Sigmoid colon (tissue), 7 donors: ENCODE data around the gene TLR10. TPM values are rescaled to one million over a fixed set of nuclear protein-coding genes. Genes with fewer than 3 reads are reported as not detected.
"Not testable (repeated sequence)": the region's sequence is repeated elsewhere in the genome, so short reads cannot be mapped to it uniquely, and the experiment has no call there.

Source experiments
- DNase-seq: peaks from one replicate; pipeline ENCODE4 v3.0.0-alpha.2; 2019
- H3K27ac ChIP-seq, 4 donors: fragments of 200-600 bp; sonication (generic); one replicate each; pipeline ENCODE4 v1.5.1; 2016 to 2019; ENCODE audit warnings: mild to moderate bottlenecking in 1 of 4
- H3K27me3 ChIP-seq, 3 donors: fragments of 200-600 bp; sonication (generic); one replicate each; pipeline ENCODE4 v1.5.1; 2019; ENCODE audit warnings: mild to moderate bottlenecking in 1 of 3
- H3K36me3 ChIP-seq, 4 donors: fragments of 200-600 bp; sonication (generic); one replicate each; pipeline ENCODE4 v1.5.1; 2016 to 2019
- H3K4me1 ChIP-seq, 4 donors: fragments of 200-600 bp; sonication (generic); one replicate each; pipeline ENCODE4 v1.5.1; 2017 to 2019
- H3K4me3 ChIP-seq, 4 donors: fragments of 200-600 bp; sonication (generic); one replicate each; pipeline ENCODE4 v1.5.1; 2017 to 2019; ENCODE audit warnings: mild to moderate bottlenecking in 2 of 4, moderate library complexity in 1 of 4
- H3K9me3 ChIP-seq, 4 donors: fragments of 200-600 bp in 3 of 4; sonication (generic) in 3 of 4; one replicate each; pipeline versions ENCODE4 v1.5.1 to v1.6.1; 2013 to 2019
- EP300 ChIP-seq, 4 donors: sonication (generic); formaldehyde crosslinking; IDR thresholded peaks; one replicate each; pipeline ENCODE4 v1.6.1; 2017; ENCODE audit warnings: antibody characterized with exemption in 4 of 4
- POLR2A ChIP-seq, 2 donors: fragments of 450-650 bp; IDR thresholded peaks; one replicate each; pipeline ENCODE4 v1.6.1; 2016; ENCODE audit warnings: antibody characterized with exemption in 2 of 2, mild to moderate bottlenecking in 2 of 2, moderate library complexity in 2 of 2
- POLR2AphosphoS5 ChIP-seq, 4 donors: sonication (generic); formaldehyde crosslinking; IDR thresholded peaks; one replicate each; pipeline ENCODE4 v1.6.1; 2017; ENCODE audit warnings: antibody characterized with exemption in 4 of 4
- WGBS, 2 donors: extraction: QIAGEN DNeasy Blood & Tissue Kit; methylation state at CpG; one replicate each; pipeline ENCODE4 v1.1.7; 2013; 5-methylcytosine and 5-hydroxymethylcytosine counted together
- intact Hi-C: fragments of 100-400 bp; cut with DNase I; formaldehyde crosslinking; loops from one replicate; pipeline ENCODE4 v1.15.1; 2023
- polyA plus RNA-seq, 3 donors: library from polyadenylated mRNA; stranded (reverse); fragments of 200-250 nt; gene quantifications; one replicate each; pipeline ENCODE4 v1.2.3, GENCODE V29; 2013
- total RNA-seq, 4 donors: library from RNA; depleted of rRNA; stranded (reverse); fragments of >200 nt; gene quantifications; one replicate each; pipeline ENCODE4 v1.1.0, GENCODE V29; 2016
- TF ChIP-seq, protein P1 (sequence below), 4 experiments: fragments of 450-650 bp in 3 of 4; fragments of 200-600 bp in 1 of 4; IDR thresholded peaks; one replicate each; pipeline ENCODE4 v1.5.1; 2016 to 2019; ENCODE audit warnings: antibody characterized with exemption in 4 of 4, mild to moderate bottlenecking in 3 of 4, moderate library complexity in 2 of 4
- donor health status: healthy with polysubstance abuse.
- donor health status: Bipolar disorder and iron deficiency.
- donor health status: healthy.

TLR10 gene
- total and polyA plus RNA-seq, 7 donors = under 0.01 to 6.8 (median 0.16) TPM; not detected in 2

DNA sequence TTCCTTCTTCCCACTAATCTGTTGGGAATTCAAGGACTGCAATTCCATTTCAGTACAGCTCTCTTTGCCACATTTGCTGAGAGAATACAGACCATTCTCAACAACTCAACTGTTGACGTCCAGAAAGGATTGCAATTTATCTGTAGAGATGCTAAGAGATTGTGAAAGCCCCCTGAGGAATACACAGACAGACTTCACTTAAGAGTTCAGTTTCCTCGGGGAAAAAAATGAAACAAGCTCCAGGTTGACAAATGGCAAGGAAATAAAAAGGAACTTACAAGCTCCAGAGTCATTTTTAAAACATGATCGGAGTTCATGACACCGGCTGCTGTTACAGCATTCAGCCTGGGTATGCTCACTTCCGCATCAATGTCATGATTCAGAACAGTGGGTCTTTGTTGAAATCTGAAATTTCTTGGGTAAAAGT lies 13.8 kb downstream of the TLR10 start:
- Histone ChIP-seq H3K36me3 (no peaks in the 10 kb centered on the region), H3K27ac (peak overlapping the region in 2 of 4 donors; percentile 28 to 30), H3K4me3 (no peak overlapping the region), H3K9me3 (no peaks in the 10 kb centered on the region), H3K4me1 (peaks cover 0 to 7% (median 0%) of the 10 kb centered on the region in 4 donors), H3K27me3 (no peaks in the 10 kb centered on the region)
- no peak for DNase-seq
- WGBS, 2 donors = 54 to 78% methylated on average over 5 of the region's 5 CpGs
- TF ChIP-seq, protein P1, sequence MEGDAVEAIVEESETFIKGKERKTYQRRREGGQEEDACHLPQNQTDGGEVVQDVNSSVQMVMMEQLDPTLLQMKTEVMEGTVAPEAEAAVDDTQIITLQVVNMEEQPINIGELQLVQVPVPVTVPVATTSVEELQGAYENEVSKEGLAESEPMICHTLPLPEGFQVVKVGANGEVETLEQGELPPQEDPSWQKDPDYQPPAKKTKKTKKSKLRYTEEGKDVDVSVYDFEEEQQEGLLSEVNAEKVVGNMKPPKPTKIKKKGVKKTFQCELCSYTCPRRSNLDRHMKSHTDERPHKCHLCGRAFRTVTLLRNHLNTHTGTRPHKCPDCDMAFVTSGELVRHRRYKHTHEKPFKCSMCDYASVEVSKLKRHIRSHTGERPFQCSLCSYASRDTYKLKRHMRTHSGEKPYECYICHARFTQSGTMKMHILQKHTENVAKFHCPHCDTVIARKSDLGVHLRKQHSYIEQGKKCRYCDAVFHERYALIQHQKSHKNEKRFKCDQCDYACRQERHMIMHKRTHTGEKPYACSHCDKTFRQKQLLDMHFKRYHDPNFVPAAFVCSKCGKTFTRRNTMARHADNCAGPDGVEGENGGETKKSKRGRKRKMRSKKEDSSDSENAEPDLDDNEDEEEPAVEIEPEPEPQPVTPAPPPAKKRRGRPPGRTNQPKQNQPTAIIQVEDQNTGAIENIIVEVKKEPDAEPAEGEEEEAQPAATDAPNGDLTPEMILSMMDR (IDR thresholded peaks at IDR 0.05) = no peak
- no peak for TF ChIP-seq POLR2AphosphoS5 (IDR thresholded peaks at IDR 0.05)
- TF ChIP-seq POLR2A (IDR thresholded peaks at IDR 0.05) = no peak
- no peak for TF ChIP-seq EP300 (IDR thresholded peaks at IDR 0.05)
- intact Hi-C loops = no loop called here

DNA sequence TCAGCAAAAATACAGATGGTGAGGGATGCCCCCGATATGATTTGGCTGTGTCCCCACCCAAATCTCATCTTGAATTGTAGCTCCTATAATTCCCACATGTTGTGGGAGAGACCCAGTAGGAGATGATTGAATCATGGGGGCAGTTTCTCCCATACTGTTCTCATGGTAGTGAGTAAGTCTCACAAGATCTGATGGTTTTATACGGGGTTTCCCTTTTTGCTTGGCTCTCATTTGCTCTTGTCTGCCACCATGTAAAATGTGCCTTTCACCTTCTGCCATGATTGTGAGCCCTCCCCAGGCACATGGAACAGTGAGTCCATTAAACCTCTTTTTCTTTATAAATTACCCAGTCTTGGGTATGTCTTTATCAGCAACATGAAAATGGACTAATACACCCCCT lies 15.8 kb downstream of the TLR10 start:
- DNase-seq, intact Hi-C loops, H3K27me3 ChIP-seq, H3K27ac ChIP-seq, H3K4me3 ChIP-seq, H3K4me1 ChIP-seq, H3K9me3 ChIP-seq, H3K36me3 ChIP-seq: not testable (repeated sequence)
- 92 to 95% methylated on average over 2 of the region's 2 CpGs for WGBS, 2 donors

DNA sequence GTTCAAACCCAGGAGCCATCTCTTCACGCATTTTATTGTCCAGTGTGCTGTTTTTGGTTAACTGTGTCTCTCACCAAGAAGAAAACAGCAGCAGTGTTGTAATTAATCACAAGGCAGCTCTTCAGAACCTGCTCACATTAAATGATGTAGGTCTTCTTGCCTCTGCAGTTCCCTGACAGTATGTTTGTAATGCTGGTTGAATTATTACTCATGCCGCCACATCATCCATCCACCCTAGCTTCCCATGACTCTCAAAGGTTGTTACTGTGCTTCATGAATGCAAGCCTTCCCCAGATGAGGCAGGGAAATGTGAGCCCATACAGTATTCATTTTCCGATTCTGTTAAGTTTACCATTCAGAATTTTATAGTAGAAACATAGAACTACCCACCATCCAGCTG lies 17.4 kb downstream of the TLR10 start:
- no peak overlapping the region for H3K4me3 ChIP-seq
- WGBS, 2 donors = 94 to 95% methylated on average over 3 of the region's 3 CpGs
- H3K27me3 ChIP-seq = no peaks in the 10 kb centered on the region
- TF ChIP-seq EP300 (IDR thresholded peaks at IDR 0.05) (no peak), POLR2AphosphoS5 (IDR thresholded peaks at IDR 0.05) (no peak), POLR2A (IDR thresholded peaks at IDR 0.05) (no peak)
- TF ChIP-seq, protein P1 (IDR thresholded peaks at IDR 0.05) = no peak
- no peaks in the 10 kb centered on the region for H3K9me3 ChIP-seq
- intact Hi-C loops = no loop called here
- H3K4me1 ChIP-seq = peaks cover 0 to 7% (median 0%) of the 10 kb centered on the region in 4 donors
- DNase-seq = no peak
- H3K36me3 ChIP-seq = no peaks in the 10 kb centered on the region
- no peak overlapping the region for H3K27ac ChIP-seq

DNA sequence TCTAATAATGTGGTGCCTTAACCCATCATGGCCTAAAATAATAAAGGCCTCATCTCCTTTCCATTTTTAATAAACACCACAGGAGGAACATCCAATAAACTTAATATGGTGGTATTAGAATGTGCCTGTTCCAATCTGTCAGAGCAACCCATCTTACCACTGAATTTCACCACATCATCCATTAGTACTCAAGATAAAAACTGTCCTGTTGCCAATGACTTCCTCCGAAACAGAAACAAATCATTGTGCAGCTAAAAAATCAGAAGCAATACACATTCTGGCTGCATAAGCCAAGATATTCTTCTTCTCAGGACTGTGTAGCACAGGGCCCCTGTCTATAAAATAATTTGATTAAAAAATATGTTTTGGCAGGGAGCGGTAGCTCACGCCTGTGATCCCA lies 18.5 kb downstream of the TLR10 start:
- Histone ChIP-seq H3K27ac (no peak overlapping the region), H3K36me3 (no peaks in the 10 kb centered on the region), H3K4me3 (no peak overlapping the region), H3K9me3 (no peaks in the 10 kb centered on the region), H3K4me1 (peaks cover 0 to 2% (median 1%) of the 10 kb centered on the region in 4 donors), H3K27me3 (no peaks in the 10 kb centered on the region)
- DNase-seq = no peak
- WGBS, 2 donors = 87 to 98% methylated on average over 3 of the region's 3 CpGs
- intact Hi-C loops = loop anchor here (5.0 kb wide), 1 partner anchor 38 kb away; the partner anchor contains the start of gene TLR1
- TF ChIP-seq POLR2A (IDR thresholded peaks at IDR 0.05) = no peak
- TF ChIP-seq EP300 (IDR thresholded peaks at IDR 0.05) = no peak
- no peak for TF ChIP-seq POLR2AphosphoS5 (IDR thresholded peaks at IDR 0.05)
- TF ChIP-seq, protein P1 (IDR thresholded peaks at IDR 0.05) = no peak

DNA sequence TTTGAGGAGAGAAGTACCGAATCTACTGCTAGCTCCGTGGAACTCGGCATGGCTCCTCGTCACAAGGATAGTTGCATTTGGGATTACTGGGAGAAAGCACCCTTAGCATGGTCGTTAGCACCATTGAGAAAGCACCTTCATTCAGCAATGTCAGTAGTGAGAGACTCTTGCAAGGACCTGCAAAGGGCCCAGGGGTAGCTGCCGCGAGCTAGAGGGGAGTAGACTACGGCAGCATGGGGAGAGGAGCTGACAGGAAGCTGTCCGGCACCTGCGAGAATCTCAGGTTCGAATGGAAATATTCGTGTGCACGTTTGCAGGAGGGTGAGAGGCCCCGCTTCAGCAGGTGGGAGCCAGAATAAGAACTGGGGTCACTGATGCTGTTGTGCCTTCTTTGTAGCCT lies 20.2 kb downstream of the TLR10 start:
- TF ChIP-seq POLR2A (IDR thresholded peaks at IDR 0.05) (no peak), POLR2AphosphoS5 (IDR thresholded peaks at IDR 0.05) (no peak), EP300 (IDR thresholded peaks at IDR 0.05) (no peak)
- TF ChIP-seq, protein P1 (IDR thresholded peaks at IDR 0.05) = no peak

More for the DNA sequence above, 20.2 kb downstream of the TLR10 start:
- Histone ChIP-seq H3K9me3 (no peaks in the 10 kb centered on the region), H3K27ac (no peak overlapping the region), H3K36me3 (no peaks in the 10 kb centered on the region), H3K4me1 (peaks cover 0 to 5% (median 2%) of the 10 kb centered on the region in 4 donors), H3K4me3 (no peak overlapping the region), H3K27me3 (no peaks in the 10 kb centered on the region)
- WGBS, 2 donors = 78 to 93% methylated on average over 14 of the region's 14 CpGs
- intact Hi-C loops = loop anchor here (5.0 kb wide), 1 partner anchor 40 kb away; the partner anchor contains the start of gene TLR1
- no peak for DNase-seq
